Pons (tissue), 1 donor: ENCODE results near the gene FAM78B.

Experiments used
- DNase-seq: peaks from one replicate; pipeline ENCODE4 v3.0.0-alpha.2; 2016; ENCODE audit warnings: low spot score

The FAM78B gene

DNA sequence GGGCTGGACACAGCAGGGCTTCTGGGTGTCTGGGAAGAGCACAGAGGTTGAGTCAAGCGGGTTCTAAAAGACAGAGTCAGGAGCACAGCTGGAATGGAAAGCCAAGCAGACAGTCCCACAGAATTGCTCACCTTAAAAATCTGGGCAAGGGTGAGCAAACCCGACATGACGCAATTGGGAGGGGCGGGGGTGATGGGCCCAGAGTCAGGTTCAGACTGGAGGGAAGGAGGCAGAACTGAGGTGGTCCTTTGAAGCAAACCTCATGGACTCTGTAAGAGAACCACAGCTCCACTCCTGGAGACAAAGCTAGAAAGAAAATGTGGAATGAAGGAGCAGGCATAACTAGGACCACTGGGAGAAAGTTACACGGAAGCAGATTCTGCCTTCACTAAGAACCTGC, 49.0 kb downstream of the FAM78B start:
- no peak for DNase-seq

DNA sequence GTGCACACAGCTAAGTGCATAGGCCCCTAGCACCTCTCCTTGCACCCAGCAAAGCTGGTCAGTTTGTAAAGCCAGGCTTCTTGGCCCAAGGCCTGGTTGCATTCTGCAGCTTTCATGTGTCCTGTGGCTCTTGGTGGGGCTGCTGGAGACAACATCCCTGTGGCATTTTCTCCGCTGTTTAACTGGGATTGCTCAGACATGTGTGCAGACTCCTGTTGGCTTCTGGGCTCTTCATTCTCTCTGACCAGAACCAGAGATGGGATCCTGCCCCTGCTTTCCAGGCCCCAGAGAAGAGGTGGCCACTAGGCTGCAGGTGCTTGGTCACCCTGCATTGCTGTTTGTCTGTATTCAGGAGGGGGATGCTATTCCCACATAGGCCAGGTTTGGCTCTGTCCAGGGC, 50.8 kb downstream of the FAM78B start:
- DNase-seq, result no peak

DNA sequence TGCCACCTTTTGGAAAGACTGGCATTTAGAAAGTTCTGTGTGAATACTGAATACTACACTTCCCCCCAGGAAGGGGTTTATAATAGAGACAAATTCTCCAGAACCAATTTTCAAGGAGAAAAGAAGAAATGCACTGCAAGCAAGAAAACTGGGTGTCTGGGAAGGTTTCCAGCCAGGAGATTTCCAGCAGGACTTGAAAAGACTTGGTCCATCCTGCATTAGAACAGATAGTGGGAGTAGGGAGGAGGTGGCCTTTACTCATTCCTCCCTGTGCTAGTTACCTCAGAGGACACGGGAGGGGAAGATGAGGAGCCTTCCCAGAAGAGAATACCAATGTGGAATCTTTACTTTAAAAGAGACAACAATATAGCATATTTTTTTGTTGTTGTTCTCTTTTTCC, 52.4 kb downstream of the FAM78B start:
- DNase-seq, result no peak

- no peak for DNase-seq
Measured at GRCh38 chr1:166113630-166114029, 53.2 kb downstream of the FAM78B start.

DNA sequence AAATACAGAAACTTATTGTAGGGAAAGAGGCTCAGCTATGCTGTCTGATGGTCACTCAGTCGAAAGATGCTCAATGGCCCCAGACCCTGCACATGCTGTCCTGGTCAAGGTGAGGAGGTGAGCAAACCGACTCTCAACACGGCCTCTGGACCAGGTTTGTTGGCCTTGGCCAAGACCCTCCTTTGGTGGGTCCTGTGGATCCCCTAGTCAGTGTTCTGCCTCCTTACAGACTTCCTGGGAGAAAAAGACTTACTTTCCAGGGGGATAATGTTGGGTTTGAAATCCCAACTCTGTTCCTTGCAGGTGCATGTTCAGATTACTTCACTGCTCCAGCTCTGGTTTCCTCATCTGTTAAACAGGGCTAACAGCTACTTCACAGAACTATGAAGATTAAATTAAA, 53.8 kb downstream of the FAM78B start:
- DNase-seq, result no peak

- DNase-seq, result no peak
Measured at GRCh38 chr1:166112425-166112824, 54.4 kb downstream of the FAM78B start.

DNA sequence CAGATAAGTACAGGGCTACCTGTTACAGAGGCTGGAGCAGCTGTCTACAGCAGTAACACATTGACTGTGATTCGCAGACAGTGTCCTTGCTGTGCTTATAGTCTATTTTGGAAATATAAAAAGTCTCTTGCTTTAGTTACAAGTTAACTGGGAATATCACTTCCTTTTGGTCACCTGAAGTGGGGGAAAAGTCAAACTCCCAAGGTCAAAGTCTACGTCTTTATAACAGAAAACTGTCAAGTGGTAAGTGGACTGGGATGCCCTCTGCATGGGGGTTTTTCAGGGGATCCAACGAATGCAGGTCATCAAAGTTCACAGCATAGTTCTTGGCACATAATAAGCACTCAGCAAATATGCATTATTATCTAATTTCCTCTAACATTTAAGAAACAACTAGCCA, 55.4 kb downstream of the FAM78B start:
- DNase-seq, result no peak

DNA sequence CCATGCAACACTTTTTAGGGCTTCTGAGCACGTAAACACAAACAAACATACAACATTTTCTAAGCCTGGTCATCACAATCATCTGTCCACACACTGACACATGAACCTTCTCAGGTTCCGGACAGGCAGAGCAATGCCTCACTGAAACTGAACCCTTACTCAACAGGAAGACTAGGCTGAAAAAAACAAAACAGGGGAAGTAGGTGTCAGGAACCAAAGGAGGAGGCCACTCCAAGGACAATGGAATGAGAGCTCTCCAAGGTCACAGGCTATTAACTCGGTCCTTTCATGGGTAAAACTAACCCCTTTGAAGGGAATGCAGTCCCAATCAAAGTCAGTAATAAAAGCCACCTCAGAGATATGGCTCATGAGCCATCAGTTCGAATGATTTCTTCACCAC, 76.6 kb downstream of the FAM78B start:
- no peak for DNase-seq

- no peak for DNase-seq
Measured at GRCh38 chr1:166089804-166090203, 77.0 kb downstream of the FAM78B start.

DNA sequence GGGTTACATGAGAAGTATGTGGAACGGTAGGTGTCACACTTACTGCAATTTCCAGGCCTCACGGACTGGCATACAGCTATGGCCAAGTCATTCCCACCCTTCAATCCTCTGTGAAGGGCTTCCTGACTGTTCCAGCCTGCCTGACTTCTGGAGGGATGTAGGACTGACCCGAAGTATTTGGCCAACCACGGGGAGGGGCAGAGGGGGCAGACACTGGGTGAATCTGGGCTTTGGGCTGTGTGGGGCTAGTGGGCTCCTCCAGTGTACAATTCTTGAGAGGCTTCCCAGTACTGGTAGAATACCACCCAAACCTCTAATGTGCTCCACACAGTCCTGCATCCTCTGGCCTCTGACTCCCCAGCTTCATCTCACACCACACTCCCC, 78.2 kb downstream of the FAM78B start:
- no peak for DNase-seq

- no peak for DNase-seq
Measured at GRCh38 chr1:166087734-166088571, 78.8 kb downstream of the FAM78B start.

- DNase-seq, result no peak
Measured at GRCh38 chr1:166086113-166086883, 80.5 kb downstream of the FAM78B start.

DNA sequence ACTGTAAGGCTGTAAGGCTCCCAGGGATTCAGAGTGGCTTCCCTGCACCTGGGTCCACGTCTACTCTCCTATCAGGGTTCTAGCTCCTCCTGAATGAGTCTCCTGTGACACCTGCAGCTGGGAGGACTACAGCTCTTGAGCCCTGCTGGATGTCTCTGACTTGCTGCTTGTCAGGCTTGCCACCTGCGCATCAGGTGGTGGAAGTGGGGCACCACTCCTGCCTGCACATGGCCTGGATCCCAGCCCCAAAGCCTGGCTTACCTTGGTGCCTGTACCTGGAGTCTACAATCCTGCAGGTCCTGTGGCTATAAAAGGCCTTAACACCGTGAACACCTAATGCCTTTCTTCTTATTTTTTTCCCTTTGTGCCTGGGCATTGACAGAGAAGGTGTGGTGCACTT, 82.2 kb downstream of the FAM78B start:
- DNase-seq, result no peak

GRCh38 chr1:166083887-166084286, 82.9 kb downstream of the FAM78B start:
- no peak for DNase-seq

DNA sequence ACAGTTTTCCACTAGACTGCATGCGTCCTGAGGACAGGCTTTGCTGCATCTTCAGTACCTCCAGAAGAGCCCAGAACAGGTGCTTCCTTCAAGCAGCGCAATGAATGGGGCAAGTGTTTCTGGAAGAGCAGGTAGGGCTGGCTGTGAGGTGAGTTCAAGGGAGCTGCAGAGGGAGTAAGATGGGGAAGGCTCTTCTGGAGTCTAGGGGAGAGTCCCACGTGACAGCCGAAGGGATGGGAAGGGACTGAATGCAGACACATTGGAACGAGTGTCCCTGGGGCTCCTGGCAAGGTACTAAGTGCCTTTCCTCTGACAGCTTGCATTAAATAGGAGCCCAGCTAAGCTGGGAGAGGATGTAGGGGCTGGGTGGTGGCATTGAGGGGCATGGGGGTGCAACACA, 84.2 kb downstream of the FAM78B start:
- no peak for DNase-seq

- DNase-seq, result no peak
Measured at GRCh38 chr1:166080967-166081870, 85.6 kb downstream of the FAM78B start.

DNA sequence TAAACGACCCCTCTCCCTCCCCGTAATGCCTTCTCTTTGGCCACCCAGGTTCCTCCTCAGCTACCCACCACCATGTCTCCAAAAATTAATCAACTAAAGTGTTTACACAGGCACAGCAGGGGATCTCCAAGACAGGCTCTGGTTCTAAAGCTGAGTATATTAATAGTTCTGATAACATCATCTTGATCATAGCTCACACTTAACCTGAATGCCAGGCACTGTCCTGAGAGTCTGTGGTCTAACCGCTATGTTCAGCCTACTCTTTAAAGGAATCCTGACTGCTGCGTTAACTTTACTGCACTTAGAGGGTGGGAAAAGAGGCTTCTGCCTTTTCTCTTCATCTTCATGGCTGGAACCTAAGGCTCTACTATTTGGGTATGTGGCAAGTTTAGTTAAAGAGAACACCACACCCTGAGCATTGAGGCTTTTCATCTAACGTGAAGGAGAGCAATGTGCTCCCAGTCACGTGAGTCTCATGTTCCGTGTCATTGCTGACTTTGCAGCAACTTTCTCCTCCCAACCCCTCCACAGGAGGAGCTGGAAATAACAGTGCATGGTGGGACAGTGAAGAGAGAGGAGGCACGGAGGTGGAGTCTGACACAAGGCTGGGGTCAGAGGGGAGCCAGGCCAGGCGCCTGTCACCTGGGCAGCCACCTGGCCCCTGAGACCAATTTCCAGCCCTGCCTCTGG, 86.4 kb downstream of the FAM78B start:
- no peak for DNase-seq

- DNase-seq, result no peak
Measured at GRCh38 chr1:166079276-166079675, 87.5 kb downstream of the FAM78B start.

GRCh38 chr1:166073489-166073888, 93.3 kb downstream of the FAM78B start:
- DNase-seq, result no peak

GRCh38 chr1:166069390-166069789, 97.4 kb downstream of the FAM78B start:
- DNase-seq, result no peak

DNA sequence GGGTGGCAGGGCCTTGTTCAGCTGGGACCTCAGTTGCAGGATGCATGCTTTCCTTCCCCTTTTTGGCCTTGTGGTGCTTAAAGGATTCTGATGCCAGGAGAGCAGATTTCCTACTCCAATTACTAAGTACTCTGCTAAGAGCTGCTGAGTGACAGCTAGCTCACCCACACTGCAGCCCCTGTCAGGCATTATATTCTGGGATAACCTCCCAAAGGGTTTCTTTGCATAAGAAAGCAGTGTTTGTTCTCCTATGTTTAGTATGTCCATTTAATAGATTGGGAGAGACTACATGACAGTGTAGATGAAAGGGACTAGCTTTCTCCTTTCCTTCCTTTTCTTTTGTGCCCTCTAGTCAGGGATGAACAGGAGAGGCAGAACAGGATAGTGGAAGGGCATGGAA, 100.7 kb downstream of the FAM78B start:
- DNase-seq, result no peak

- no peak for DNase-seq
Measured at GRCh38 chr1:166064951-166065350, 101.8 kb downstream of the FAM78B start.
